K562 (cell line): ENCODE data around the gene CISTR. TPM values are rescaled to one million over a fixed set of nuclear protein-coding genes. Genes with fewer than 3 reads are reported as not detected.

ENCODE experiments used
- AFF1 ChIP-seq, 2 experiments: fragments of 450-650 bp; IDR thresholded peaks; 2 replicates each; pipeline ENCODE4 v1.6.1; 2018; ENCODE audit warnings: mild to moderate bottlenecking in 2 of 2, low read depth in 1 of 2; ENCODE audit not compliant: partially characterized antibody in 2 of 2
- CREB3L1 ChIP-seq: fragments of 450-650 bp; IDR thresholded peaks from 2 replicates; pipeline ENCODE4 v1.6.1; 2014; ENCODE audit warnings: low read depth, mild to moderate bottlenecking, moderate library complexity, borderline replicate concordance
- HNRNPK ChIP-seq: fragments of 200-400 bp; formaldehyde crosslinking; IDR thresholded peaks from one replicate; pipeline ENCODE4 v1.6.1; 2018; ENCODE audit warnings: mild to moderate bottlenecking, low read depth, low read length; ENCODE audit not compliant: poor library complexity, severe bottlenecking
- ILK ChIP-seq: fragments of 450-650 bp; IDR thresholded peaks from 2 replicates; pipeline ENCODE4 v1.6.1; 2016; ENCODE audit warnings: missing genetic modification characterization, low read depth, mild to moderate bottlenecking, missing compliant biosample characterization, moderate library complexity, borderline replicate concordance
- MEF2A ChIP-seq: IDR thresholded peaks from 2 replicates; pipeline ENCODE4 v1.6.1; 2011; ENCODE audit warnings: low read depth, mild to moderate bottlenecking, low read length, moderate library complexity; ENCODE audit not compliant: control insufficient read depth
- MEF2D ChIP-seq: conservative IDR thresholded peaks from 2 replicates; pipeline ENCODE4 v1.6.1; 2016; ENCODE audit warnings: low read depth, missing genetic modification characterization, missing compliant biosample characterization
- MLX ChIP-seq, 2 experiments: fragments of 450-650 bp in 1 of 2; sonication (generic) in 1 of 2; formaldehyde crosslinking; conservative IDR thresholded peaks; 2 replicates each; pipeline versions ENCODE4 v1.4.0 to v1.8.1; 2020 to 2022; ENCODE audit warnings: mild to moderate bottlenecking in 1 of 2, missing genetic modification reagents in 1 of 2
- NFXL1 ChIP-seq: fragments of 450-650 bp; formaldehyde crosslinking; IDR thresholded peaks from 2 replicates; pipeline ENCODE4 v1.4.0; 2021; ENCODE audit warnings: mild to moderate bottlenecking
- NR2C2 ChIP-seq, 2 experiments: fragments of 200-800 bp in 1 of 2; sonication (Bioruptor generic) in 1 of 2; sonication (generic) in 1 of 2; formaldehyde crosslinking in 1 of 2; IDR thresholded peaks; 2 replicates each; pipeline versions ENCODE4 v1.6.1 to v1.8.0; 2016 to 2022; ENCODE audit warnings: mild to moderate bottlenecking in 1 of 2, missing compliant biosample characterization in 1 of 2, missing genetic modification characterization in 1 of 2, missing genetic modification reagents in 1 of 2
- TEAD1 ChIP-seq, 2 experiments: fragments of 450-650 bp in 1 of 2; sonication (generic) in 1 of 2; formaldehyde crosslinking; IDR thresholded peaks; 2 replicates each; pipeline versions ENCODE4 v1.4.0 to v1.8.0; 2020 to 2022; ENCODE audit warnings: mild to moderate bottlenecking in 2 of 2, missing genetic modification reagents in 1 of 2
- TFAP4 ChIP-seq: sonication (generic); formaldehyde crosslinking; IDR thresholded peaks from 2 replicates; pipeline ENCODE4 v1.8.0; 2022; ENCODE audit warnings: missing genetic modification reagents, mild to moderate bottlenecking, moderate library complexity, borderline replicate concordance
- ZBTB43 ChIP-seq: sonication (generic); formaldehyde crosslinking; IDR thresholded peaks from 2 replicates; pipeline ENCODE4 v1.8.0; 2023; ENCODE audit warnings: mild to moderate bottlenecking, missing genetic modification reagents
- ZNF133 ChIP-seq: fragments of 250-450 bp; sonication (Bioruptor Pico); IDR thresholded peaks from 2 replicates; pipeline ENCODE4 v1.4.0; 2020; ENCODE audit warnings: mild to moderate bottlenecking
- ZNF644 ChIP-seq: fragments of 200-800 bp; sonication (Bioruptor generic); IDR thresholded peaks from 2 replicates; pipeline ENCODE4 v1.6.1; 2016; ENCODE audit warnings: low read depth, missing genetic modification characterization, missing compliant biosample characterization
- ZNF778 ChIP-seq: fragments of 450-650 bp; formaldehyde crosslinking; IDR thresholded peaks from 2 replicates; pipeline ENCODE4 v1.4.0; 2020; ENCODE audit warnings: mild to moderate bottlenecking, moderate library complexity
- polyA plus RNA-seq, 8 experiments: library from polyadenylated mRNA; depleted of rRNA in 4 of 8; stranded (reverse) in 5 of 8; unstranded in 3 of 8; fragments of >200 nt; fragmentation: Nextera tagmentation in 2 of 8; fragmentation: Illumina TruSeq in 1 of 8; extraction: Ambion mirVana in 2 of 8; extraction: Trizol in 1 of 8; gene quantifications; 2 replicates each; pipeline versions ENCODE4 v1.2.1 to v1.2.3, GENCODE V29; 2011 to 2014; ENCODE audit warnings: inconsistent platforms in 1 of 8, missing spikeins in 1 of 8
- total RNA-seq, 7 experiments: library from RNA; depleted of rRNA in 6 of 7; stranded (reverse); fragments of >200 nt in 6 of 7; fragmentation: Illumina TruSeq in 2 of 7; extraction: Trizol in 2 of 7; gene quantifications; 2 replicates each; pipeline versions ENCODE4 v1.2.1 to v1.2.3, GENCODE V29; 2011 to 2021; ENCODE audit warnings: low replicate concordance in 1 of 7

Gene CISTR
- total and polyA plus RNA-seq, 9 of the 15 experiments (the other 6 are each of a cell fraction or from before 2014, with no cell fraction given), result not detected

GRCh38 chr12:53727310-53728041 is 24.3 kb downstream of the CISTR start, which contains the start of gene CALCOCO1 (continued):
- TF ChIP-seq AFF1 (IDR thresholded peaks at IDR 0.05; ENCODE audit: low read depth in 1 of 2, partially characterized antibody in 2 of 2) (peak; percentile 86 to 100), ZNF133 (no peak), NFXL1 (CRISPR knock-in tag) (no peak), MEF2D (tag) (peak; percentile 60; the same call in 1 of the 2 replicates), MEF2A (no peak), ZBTB43 (CRISPR knock-in tag) (no peak; the same call in 1 of the 2 replicates), ZNF778 (no peak), CREB3L1 (peak; percentile 98), TEAD1 (CRISPR knock-in tag; IDR thresholded peaks at IDR 0.05) (peak; percentile 61 to 92; a peak in 3 of 4 replicates), TFAP4 (CRISPR knock-in tag) (peak; percentile 100), NR2C2 (CRISPR knock-in tag; IDR thresholded peaks at IDR 0.05) (peak; percentile 90), NR2C2 (tag; IDR thresholded peaks at IDR 0.05) (peak; percentile 98), ILK (tag) (no peak), HNRNPK (no peak), ZNF644 (tag) (peak; percentile 99), MLX (CRISPR knock-in tag; conservative IDR thresholded peaks at IDR 0.05) (no peak)
